Activated CD8-positive, alpha-beta T cell treated with anti-CD3 and anti-CD28 coated beads for 36 hours (primary cell): Measurements from ENCODE around the gene LCAT. TPM values are rescaled to one million over a fixed set of nuclear protein-coding genes. Genes with fewer than 3 reads are reported as not detected.

Experiments
- ATAC-seq: fragments of 200-7000 bp; cut with Tn5 transposase; one replicate; pipeline ENCODE4 v1.10.0; 2021; ENCODE audit warnings: mild to moderate bottlenecking, moderate library complexity
- CTCF ChIA-PET: fragments of 350-600 bp; sonication (Branson Sonifier 250); formaldehyde crosslinking; loops from one replicate; lab custom pipeline; 2021; ENCODE audit warnings: antibody characterized with exemption; lab: Charles Lee
- POLR2A ChIA-PET: fragments of 350-600 bp; sonication (Branson Sonifier 250); formaldehyde crosslinking; loops from one replicate; lab custom pipeline; 2021; ENCODE audit warnings: antibody characterized with exemption; lab: Charles Lee
- DNase-seq: peaks from one replicate; pipeline ENCODE4 v3.0.0-alpha.2; 2020
- H3K27ac Mint-ChIP-seq: one replicate; pipeline ENCODE4 v1.8.0; 2021; ENCODE audit warnings: mild to moderate bottlenecking, mixed read lengths
- H3K27me3 Mint-ChIP-seq: one replicate; pipeline ENCODE4 v1.8.0; 2021; ENCODE audit warnings: mixed read lengths
- H3K36me3 Mint-ChIP-seq: one replicate; pipeline ENCODE4 v1.8.0; 2021; ENCODE audit warnings: low read depth, mixed read lengths
- H3K4me1 Mint-ChIP-seq: one replicate; pipeline ENCODE4 v1.8.0; 2021; ENCODE audit warnings: low read depth, mixed read lengths
- H3K4me3 Mint-ChIP-seq: one replicate; pipeline ENCODE4 v1.8.0; 2021; ENCODE audit warnings: mild to moderate bottlenecking, moderate library complexity, mixed read lengths
- H3K9me3 Mint-ChIP-seq: one replicate; pipeline ENCODE4 v1.8.0; 2021; ENCODE audit warnings: mixed read lengths
- intact Hi-C: fragments of 100-400 bp; cut with micrococcal nuclease; formaldehyde crosslinking; loops from one replicate; pipeline ENCODE4 v1.10.0; 2022
- total RNA-seq, 2 experiments: library from RNA; stranded (reverse); gene quantifications; one replicate each; pipeline ENCODE4 v1.2.3, GENCODE V29; 2021
- TF ChIP-seq, protein P1 (sequence below): fragments of 200-600 bp; IDR thresholded peaks from one replicate; pipeline ENCODE4 v1.8.0; 2022; ENCODE audit warnings: antibody characterized with exemption, mild to moderate bottlenecking

Gene LCAT
- total RNA-seq, 2 experiments from 2014 or later = 10.6 to 14.3 TPM

- ChIA-PET CTCF (no interaction called here), POLR2A (interaction anchor here (1.0 kb wide), 1 partner anchor 19 kb away, joined by 6 read pairs; no protein-coding TSS in a partner anchor)
- Mint-ChIP-seq H3K4me3 (no peak overlapping the region), H3K27ac (no peak overlapping the region), H3K4me1 (no peaks in the 10 kb centered on the region), H3K27me3 (no peaks in the 10 kb centered on the region), H3K9me3 (no peaks in the 10 kb centered on the region), H3K36me3 (peaks cover 26% of the 10 kb centered on the region)
- DNase-seq = no peak
- no peak for ATAC-seq
- intact Hi-C loops = no loop called here
- TF ChIP-seq, protein P1, sequence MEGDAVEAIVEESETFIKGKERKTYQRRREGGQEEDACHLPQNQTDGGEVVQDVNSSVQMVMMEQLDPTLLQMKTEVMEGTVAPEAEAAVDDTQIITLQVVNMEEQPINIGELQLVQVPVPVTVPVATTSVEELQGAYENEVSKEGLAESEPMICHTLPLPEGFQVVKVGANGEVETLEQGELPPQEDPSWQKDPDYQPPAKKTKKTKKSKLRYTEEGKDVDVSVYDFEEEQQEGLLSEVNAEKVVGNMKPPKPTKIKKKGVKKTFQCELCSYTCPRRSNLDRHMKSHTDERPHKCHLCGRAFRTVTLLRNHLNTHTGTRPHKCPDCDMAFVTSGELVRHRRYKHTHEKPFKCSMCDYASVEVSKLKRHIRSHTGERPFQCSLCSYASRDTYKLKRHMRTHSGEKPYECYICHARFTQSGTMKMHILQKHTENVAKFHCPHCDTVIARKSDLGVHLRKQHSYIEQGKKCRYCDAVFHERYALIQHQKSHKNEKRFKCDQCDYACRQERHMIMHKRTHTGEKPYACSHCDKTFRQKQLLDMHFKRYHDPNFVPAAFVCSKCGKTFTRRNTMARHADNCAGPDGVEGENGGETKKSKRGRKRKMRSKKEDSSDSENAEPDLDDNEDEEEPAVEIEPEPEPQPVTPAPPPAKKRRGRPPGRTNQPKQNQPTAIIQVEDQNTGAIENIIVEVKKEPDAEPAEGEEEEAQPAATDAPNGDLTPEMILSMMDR = no peak
Observed at GRCh38 chr16:67954421-67955196, 10.7 kb upstream of the LCAT start.

DNA sequence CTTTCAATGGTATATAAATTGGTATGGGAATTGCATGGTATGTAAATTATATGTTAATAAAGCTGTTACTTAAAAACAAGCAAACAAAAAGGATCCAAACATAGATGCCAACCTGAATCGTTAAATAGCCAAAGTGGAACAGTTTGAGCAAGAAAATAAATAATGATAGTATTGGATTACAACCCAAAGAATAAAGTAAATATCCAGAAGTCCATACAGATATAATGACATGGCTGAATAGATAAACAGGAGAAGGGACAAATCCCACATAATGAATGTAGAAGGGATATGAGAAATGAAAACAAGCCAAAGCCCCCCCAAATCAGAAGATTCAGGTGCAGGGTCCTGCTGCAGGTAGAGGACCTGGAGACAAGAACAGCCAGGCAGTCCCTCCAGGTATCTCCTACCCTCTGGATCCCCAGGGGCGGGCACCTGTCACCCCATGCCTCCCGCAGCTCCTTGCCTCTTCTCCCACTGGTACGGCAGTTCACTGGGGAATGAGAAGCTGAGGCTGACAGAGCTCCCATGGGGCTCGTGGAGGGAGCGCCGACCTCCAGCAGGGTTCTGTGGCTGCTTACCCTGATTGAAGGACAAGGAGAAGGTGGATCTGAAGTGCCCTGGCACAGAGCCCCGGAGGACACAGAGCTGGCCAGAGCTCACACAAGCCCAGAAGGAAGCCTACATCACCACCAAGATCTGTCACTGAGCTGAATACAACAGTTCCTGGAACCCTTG is 9.9 kb upstream of the LCAT start:
- ChIA-PET POLR2A (interaction anchor here (0.6 to 1.1 kb wide), 4 partner anchors 12 to 213 kb away, joined by 3 to 6 read pairs (median 4); no protein-coding TSS in a partner anchor), CTCF (interaction anchor here (1.5 to 1.7 kb wide), 2 partner anchors 12 to 87 kb away, joined by 4 to 6 read pairs; no protein-coding TSS in a partner anchor)
- intact Hi-C loops = no loop called here
- H3K9me3 Mint-ChIP-seq = no peaks in the 10 kb centered on the region
- no peak overlapping the region for H3K27ac Mint-ChIP-seq
- H3K4me3 Mint-ChIP-seq = no peak overlapping the region
- no peaks in the 10 kb centered on the region for H3K4me1 Mint-ChIP-seq
- TF ChIP-seq, protein P1 = no peak
- H3K36me3 Mint-ChIP-seq = peaks cover 24% of the 10 kb centered on the region
- H3K27me3 Mint-ChIP-seq = no peaks in the 10 kb centered on the region
- DNase-seq (no peak), ATAC-seq (no peak)

DNA sequence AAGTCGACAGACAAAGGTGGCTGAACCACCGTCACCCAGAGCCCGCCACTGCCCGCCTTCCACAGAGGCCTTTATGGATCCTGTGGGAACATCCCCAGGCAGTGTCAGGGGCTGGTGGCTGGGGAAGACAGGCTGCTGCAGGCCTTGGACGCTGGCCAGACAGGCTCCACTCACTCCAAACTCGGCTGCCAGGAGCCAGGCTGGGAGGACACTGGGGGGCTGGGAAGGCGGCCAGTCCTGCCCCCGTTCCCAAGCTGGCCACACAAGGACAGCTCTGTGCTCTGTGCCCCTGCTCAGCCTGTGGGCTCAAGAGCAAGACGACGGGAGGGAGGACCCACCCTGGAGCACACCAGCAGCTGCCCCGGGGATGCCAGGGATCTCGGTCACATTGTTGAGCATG is 7.6 kb upstream of the LCAT start:
- TF ChIP-seq, protein P1 = no peak
- ChIA-PET CTCF (interaction anchor here (0.5 to 2.7 kb wide), 2 partner anchors 10 to 182 kb away, joined by 3 to 18 read pairs; no protein-coding TSS in a partner anchor), POLR2A (interaction anchor here (0.5 to 1.8 kb wide), 3 partner anchors 11 to 377 kb away, joined by 3 to 4 read pairs (median 3); no protein-coding TSS in a partner anchor)
- ATAC-seq = no peak
- H3K27ac Mint-ChIP-seq = no peak overlapping the region
- peaks cover 12% of the 10 kb centered on the region for H3K36me3 Mint-ChIP-seq
- H3K4me3 Mint-ChIP-seq = no peak overlapping the region
- H3K9me3 Mint-ChIP-seq = no peaks in the 10 kb centered on the region
- no peak for DNase-seq
- H3K27me3 Mint-ChIP-seq = no peaks in the 10 kb centered on the region
- intact Hi-C loops = no loop called here
- H3K4me1 Mint-ChIP-seq = no peaks in the 10 kb centered on the region

DNA sequence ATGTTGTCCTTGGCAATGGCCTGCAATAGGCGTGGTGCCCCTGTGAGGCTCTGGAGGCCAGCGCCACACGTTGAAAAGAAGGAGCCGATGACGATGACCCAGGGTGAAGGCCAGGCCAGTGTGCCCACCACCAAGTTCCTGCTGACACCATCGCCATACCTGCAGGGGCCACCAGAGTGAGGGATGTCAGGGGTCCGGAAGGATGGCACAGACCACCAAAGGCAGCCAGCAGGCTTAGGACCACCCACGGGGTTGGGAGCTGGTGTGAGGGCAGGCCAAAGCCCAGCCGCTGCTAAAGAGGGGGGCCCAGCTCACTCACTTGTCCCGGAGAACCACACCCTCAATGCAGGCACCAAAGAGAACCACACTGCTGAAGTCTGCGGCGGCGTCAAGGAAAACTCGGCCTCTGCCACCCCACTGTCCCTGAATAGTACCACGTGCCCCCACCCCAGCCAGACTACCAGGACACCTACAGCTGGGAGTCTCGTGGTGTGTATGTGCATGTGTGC is 6.5 kb upstream of the LCAT start:
- intact Hi-C loops = no loop called here
- Mint-ChIP-seq H3K27ac (no peak overlapping the region), H3K4me3 (no peak overlapping the region), H3K9me3 (no peaks in the 10 kb centered on the region), H3K36me3 (peaks cover 17% of the 10 kb centered on the region), H3K4me1 (no peaks in the 10 kb centered on the region), H3K27me3 (no peaks in the 10 kb centered on the region)
- TF ChIP-seq, protein P1 = no peak
- POLR2A ChIA-PET = interaction anchor here (1.0 to 1.8 kb wide), 2 partner anchors 10 to 11 kb away, joined by 3 to 4 read pairs; no protein-coding TSS in a partner anchor
- ATAC-seq = no peak
- no peak for DNase-seq
- CTCF ChIA-PET = interaction anchor here (2.7 kb wide), 1 partner anchor 9 kb away, joined by 18 read pairs; no protein-coding TSS in a partner anchor
